HG03095 (cell line): Measurements from ENCODE around the gene RPS3.

ENCODE experiments used
- ATAC-seq: cut with Tn5 transposase; IDR thresholded peaks from one replicate; pipeline ENCODE4 v1.9.1; 2021; ENCODE audit warnings: moderate library complexity; ENCODE audit not compliant: unreplicated experiment

RPS3 gene

GRCh38 chr11:75433443-75433842 is 34.1 kb downstream of the RPS3 start:
- no peak for ATAC-seq

- ATAC-seq: no peak
These were observed 34.7 kb downstream of the RPS3 start for GRCh38 chr11:75434051-75434450.

DNA sequence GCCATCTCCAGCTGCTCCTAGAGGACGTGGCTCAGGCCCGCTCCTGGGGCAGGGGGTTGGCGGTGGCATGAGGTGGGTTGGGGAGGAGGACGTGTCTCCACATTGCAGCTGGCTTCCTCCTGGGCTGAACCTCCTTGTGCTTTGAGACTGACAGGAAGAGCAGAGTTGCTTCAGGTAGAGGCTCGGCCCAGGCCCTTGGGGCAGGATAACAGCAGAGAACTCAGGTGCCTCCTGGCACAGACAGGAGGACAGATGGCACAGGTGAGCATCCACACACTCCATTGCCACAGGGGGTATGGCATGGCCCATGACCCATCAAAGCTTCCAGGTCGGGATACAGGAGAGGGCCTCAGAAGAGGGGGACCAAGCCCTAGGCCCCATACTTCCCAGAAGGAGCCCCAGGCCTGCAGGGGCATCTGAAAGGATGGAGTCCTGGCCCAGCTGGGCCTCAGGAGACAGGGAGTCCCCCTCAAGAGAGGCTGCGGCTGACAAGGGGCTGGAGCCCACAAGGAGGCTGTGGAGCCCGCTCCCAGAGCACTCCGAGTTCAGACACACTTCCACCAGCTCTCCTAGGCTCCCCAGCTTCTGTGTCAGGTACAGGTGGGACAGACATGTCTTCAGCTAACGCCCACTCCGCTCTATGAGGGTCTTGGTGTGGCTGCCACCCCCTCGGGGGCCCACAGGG is 35.7 kb downstream of the RPS3 start:
- no peak for ATAC-seq

DNA sequence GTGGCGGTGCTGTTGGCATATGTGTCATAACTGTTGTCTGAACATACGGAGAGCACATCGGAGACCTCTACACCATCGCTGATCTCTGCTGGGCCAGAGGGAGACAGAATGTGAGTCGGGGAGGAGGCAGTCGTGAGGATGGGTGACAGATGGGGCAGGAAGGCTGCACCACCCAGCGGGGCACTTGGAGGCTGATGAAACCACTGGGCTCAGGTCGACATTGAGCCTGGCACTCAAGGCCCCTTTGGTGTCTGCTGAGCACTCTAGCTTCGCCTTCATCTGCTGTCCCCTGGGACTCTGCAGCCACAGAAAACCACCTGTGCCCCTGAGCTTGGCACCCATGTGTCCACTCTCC is 36.2 kb downstream of the RPS3 start:
- ATAC-seq: no peak

DNA sequence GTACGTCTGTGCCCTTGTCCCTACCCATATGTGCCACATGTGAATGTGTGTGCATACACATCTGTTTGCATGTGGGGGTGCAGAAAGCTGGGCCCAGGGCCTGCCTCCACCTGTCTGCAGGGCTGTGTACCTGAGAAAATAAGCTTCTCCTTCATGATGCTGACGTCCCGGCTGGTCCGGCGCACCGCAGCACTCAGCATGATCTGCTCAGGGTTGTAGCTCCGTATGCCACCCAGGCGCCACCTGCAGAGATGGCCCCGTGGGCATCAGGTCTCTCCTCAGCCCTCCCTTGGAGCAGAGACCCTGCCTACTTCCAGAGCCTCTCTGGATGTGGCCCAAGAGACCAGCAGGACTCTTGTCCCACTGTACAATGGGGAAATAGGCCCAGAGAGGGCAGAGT is 37.5 kb downstream of the RPS3 start:
- ATAC-seq: no peak

DNA sequence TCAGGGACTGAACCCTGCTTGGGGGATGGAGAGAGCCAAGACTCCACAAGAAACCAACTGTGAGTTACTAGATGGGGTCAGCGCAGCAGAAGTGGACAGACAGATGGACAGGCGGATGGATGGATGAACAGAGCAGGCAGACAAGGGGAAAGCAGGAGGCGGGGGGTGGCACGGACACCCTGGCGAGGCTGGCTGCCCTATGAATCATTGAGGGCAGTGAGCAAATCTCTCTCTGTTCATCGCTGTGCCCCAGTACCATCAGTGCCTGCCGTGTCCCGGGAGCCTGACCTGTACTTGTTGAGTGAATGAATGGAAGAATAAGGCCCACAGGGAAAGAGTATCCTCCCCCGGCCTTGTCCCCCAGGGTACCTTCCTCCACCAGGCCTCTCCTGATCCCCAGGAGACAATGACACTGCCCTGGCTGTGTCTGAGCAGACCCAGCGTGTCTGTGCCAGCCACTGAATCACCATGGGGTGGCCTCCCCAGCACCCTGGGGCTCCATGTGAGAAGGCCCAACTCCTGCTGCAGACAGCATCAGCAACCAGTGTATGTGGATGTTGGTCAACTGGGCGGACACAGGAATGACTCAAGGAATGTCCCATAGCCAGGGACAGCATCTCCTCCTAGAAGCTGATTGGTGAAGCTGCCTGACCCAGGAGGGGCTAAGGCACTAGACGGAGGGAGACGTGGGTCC is 38.8 kb downstream of the RPS3 start:
- ATAC-seq: no peak

- no peak for ATAC-seq
These were observed 39.7 kb downstream of the RPS3 start for GRCh38 chr11:75439026-75439425.

- no peak for ATAC-seq
These were observed 40.3 kb downstream of the RPS3 start for GRCh38 chr11:75439495-75440120.

GRCh38 chr11:75440960-75441803 is 41.9 kb downstream of the RPS3 start:
- ATAC-seq: no peak

DNA sequence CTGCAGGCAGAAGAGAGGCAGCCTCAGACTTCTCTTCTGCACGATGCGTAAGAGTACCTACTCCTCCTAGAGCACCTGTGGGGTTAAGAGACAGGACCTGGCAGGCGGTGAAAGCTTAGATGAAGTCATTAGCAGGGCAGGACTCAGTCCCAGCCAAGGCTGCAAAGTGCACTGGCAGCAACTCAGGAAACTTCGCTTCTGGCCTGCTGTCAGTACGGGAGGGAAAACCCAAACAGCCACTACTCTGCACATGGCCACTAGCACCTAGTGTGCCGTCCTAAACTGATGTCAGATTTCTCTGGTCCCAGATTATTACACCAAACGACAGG is 42.5 kb downstream of the RPS3 start:
- ATAC-seq: no peak

DNA sequence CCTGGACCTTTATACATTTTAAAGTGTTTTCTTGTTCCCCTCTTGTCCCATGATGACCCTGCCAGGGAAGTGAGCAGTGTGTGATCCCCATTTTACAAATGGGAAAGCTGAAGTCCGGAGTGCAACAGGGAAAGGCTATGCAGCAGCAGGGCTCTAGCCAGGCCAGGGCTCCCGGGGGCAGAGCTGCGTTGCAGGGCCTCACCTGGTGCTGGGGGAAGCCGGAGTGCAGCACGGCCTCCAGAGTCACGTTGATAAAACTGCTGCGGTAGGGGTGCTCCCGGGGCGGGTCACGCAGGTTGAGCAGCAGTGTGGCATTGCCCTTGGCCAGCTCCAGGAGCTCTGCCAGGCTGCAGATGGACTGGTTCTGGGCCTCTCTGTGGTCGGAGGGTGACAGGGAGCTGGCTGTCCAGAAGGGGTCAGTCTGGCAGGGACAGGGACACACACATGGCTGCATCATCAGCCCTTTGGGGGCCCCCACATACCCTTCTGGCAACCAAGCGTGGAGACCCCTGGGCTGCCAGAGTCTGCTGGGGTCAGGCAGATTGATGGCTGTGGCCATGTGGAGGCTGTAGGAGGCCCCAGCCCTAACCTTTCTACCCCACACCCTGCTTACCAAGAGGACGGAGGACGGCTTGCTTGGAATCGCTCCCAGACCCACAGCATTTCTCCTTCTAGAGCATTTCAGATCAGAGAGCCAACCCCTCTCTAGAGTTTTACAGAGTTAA is 43.0 kb downstream of the RPS3 start:
- no peak for ATAC-seq

DNA sequence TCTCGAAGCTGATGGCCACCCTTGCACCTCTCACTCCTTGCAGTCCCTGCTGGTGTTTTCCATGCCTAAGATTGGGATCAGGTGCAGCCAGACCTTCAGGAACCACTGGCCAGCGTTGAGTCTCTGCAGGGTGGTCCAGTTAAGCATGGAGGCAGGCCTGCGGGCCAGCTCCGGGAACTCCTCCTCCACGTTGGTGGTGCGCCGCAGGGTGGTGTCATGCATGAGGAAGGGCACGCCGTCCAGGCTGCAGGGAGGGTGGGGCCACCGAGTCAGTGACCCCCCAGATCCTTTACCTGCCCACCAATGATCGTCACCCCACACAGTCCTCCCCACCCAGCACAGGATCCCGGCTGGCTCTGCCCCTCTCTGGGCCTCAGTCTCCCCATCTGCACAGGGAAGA is 43.7 kb downstream of the RPS3 start:
- no peak for ATAC-seq

- ATAC-seq: no peak
These were observed 46.1 kb downstream of the RPS3 start for GRCh38 chr11:75445315-75445953.

DNA sequence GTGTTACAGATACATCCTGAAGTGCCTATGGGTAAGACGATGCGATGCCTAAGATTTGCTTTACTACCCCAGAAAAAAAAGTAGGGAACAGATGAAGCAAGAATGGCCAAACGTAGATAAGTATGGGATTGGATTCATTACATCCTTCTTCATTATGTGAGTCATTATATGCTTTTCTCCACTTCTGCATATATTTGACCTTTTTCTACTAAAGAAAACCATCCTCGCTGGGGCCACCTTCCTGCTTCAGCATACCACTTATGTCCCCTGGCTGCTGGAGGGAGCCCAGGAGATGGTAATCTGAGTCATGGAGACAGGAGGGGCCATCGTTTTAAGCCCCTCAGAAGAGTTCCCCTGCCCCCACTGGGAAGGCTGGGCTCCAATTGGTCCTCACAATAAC is 48.1 kb downstream of the RPS3 start:
- ATAC-seq: no peak

DNA sequence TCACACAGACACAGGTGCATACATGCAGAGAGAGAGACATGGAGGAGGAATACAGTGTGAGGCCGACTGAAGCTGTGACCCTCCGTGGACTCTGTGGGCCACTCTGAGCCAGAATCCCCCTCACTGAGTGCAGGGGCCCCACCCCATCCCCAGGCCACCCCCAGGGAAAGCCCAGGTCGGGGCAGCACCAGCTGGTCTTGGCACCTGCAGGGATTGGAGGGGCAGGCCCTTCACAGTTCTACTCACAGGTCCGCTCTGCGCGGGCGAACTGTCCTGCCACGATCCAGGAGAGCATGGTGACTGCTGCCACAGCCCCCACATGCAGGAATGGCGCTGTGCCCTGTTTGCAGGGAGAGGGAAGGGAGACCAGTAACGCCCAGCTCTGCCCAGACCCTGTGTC is 50.0 kb downstream of the RPS3 start:
- no peak for ATAC-seq

DNA sequence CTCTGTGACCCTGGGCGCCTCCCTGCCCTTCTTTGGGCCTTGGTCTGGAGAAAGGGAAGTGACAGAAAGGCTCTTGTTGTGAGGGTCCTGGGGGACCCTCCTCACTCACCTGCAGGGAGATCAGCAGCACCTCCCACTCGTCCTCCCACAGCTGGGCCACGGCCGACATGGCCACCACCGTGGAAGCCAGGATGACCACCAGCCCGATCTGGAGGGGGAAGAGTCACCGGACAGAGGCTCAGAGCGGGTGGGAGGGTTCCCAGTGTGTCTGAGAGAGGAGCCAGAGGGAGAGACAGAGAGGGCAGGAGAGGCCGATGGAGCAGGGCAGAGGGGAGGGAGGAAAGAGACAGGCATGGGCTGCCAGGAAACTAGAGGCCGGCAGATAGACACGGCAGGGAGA is 50.5 kb downstream of the RPS3 start:
- ATAC-seq: no peak

DNA sequence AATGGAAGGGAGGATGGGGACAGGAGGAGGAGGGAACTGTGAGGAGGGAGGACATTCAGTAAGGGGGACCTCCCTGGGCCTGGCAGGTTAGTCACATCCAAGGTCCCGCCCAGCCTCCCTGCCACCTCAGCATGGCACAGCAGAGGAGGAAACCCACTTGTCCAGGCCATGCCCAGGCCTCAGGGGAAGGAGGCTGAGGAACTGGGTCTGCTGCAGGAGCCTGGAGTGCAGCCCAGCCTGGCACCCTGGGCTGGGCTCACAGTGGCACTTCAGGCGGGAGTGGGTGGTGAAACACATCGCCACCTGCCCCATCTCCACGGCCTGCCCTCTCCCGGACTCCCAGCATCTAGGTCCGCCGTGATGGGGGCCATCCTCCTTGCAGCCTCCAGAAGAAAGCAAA is 50.9 kb downstream of the RPS3 start:
- ATAC-seq: no peak

GRCh38 chr11:75450826-75451821 is 51.8 kb downstream of the RPS3 start:
- ATAC-seq: no peak

DNA sequence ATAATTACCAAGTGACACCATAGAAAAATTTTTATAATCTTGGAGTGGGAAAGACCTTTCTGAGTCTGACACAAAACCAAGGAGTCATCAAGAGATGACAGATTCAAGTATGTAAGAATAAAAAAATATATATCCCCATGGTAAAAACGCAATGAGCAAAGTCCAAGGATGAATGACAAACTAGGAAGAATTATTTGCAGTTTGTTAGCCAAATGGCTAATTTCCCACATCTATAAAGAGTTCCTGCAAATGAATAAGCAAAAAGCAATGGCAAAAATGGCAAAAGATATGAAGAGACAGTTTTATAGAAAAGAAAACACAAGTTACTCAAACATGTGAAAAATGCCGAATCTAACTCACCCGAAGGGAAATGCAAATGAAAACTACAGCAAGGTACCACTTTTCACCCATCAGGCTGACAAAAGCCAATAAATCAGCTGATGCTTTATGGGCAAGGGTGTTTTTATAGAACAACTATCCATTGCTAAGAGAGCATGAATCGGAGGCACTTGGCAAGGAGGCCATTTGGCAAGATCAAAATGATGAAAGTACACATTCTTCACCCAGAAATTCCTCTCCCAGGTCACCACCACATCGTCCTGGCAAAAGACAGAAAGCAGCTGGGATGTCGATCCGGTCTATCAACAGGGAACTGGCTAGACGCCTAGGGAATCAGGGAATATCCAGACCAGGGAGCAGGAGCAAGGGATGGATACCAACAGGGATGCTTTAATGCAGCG is 54.8 kb downstream of the RPS3 start:
- no peak for ATAC-seq
